Natural killer cell treated with Interleukin-12 subunit alpha and Interleukin-12 subunit beta and Interleukin-15 and Interleukin-18, amount 100 ng/mL, for 72 hours (primary cell): ENCODE data around the gene GRAMD1A. TPM values are rescaled to one million over a fixed set of nuclear protein-coding genes. Genes with fewer than 3 reads are reported as not detected.
"Not testable (repeated sequence)": the region's sequence is repeated elsewhere in the genome, so short reads cannot be mapped to it uniquely, and the experiment has no call there.

Experiments used
- ATAC-seq, 2 donors: fragments of 150-1000 bp; cut with Tn5 transposase in 1 of 2; sonication (Bioruptor Pico), chemical (Tn5 transposase) in 1 of 2; 2 replicates each; pipeline ENCODE4 v1.10.0; 2021
- DNase-seq: peaks from one replicate; pipeline ENCODE4 v3.0.0; 2022; ENCODE audit warnings: low spot score
- H3K27ac Mint-ChIP-seq, 2 donors: 1 replicate in 1 of 2; 2 replicates in 1 of 2; pipeline ENCODE4 v1.8.0; 2022; ENCODE audit warnings: mixed read lengths in 2 of 2, mild to moderate bottlenecking in 1 of 2, moderate library complexity in 1 of 2
- H3K27me3 Mint-ChIP-seq, 2 donors: 1 replicate in 1 of 2; 2 replicates in 1 of 2; pipeline ENCODE4 v1.8.0; 2022; ENCODE audit warnings: mixed read lengths in 2 of 2
- H3K36me3 Mint-ChIP-seq: one replicate; pipeline ENCODE4 v1.8.0; 2022; ENCODE audit warnings: mixed read lengths
- H3K4me1 Mint-ChIP-seq, 2 donors: 1 replicate in 1 of 2; 2 replicates in 1 of 2; pipeline ENCODE4 v1.8.0; 2022; ENCODE audit warnings: low read depth in 2 of 2, mixed read lengths in 2 of 2, mild to moderate bottlenecking in 1 of 2
- H3K4me3 Mint-ChIP-seq: one replicate; pipeline ENCODE4 v1.8.0; 2022; ENCODE audit warnings: mixed read lengths
- H3K9me3 Mint-ChIP-seq: 2 replicates; pipeline ENCODE4 v1.8.0; 2022; ENCODE audit warnings: mixed read lengths
- total RNA-seq, 2 donors: library from RNA; stranded (reverse); gene quantifications; one replicate each; pipeline ENCODE4 v1.2.3, GENCODE V29; 2022

The GRAMD1A gene
- total RNA-seq, 2 donors from 2014 or later = 57.8 to 106 TPM

DNA sequence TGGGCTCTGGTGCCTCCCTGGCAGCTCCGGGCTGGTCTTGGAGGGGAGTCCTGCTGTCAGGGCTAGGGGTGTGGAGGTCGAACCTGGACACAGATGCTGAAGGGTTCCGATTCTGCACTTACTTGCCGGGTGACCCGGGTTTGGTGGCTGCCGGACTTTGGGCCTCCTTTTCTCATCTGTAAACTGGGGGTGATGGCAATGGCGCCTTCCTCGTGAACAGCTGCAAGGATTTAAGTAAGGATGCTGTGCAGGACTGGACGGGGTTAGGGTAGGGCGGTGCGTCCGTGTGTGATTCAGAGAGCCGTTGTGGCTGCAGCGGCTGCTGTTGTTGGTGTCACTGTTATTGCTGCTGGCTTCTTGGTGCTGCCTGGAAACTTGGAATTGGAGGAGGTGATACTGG, 43.8 kb downstream of the GRAMD1A start:
- H3K4me1 Mint-ChIP-seq = peaks cover 8 to 30% of the 10 kb centered on the region in 2 donors

DNA sequence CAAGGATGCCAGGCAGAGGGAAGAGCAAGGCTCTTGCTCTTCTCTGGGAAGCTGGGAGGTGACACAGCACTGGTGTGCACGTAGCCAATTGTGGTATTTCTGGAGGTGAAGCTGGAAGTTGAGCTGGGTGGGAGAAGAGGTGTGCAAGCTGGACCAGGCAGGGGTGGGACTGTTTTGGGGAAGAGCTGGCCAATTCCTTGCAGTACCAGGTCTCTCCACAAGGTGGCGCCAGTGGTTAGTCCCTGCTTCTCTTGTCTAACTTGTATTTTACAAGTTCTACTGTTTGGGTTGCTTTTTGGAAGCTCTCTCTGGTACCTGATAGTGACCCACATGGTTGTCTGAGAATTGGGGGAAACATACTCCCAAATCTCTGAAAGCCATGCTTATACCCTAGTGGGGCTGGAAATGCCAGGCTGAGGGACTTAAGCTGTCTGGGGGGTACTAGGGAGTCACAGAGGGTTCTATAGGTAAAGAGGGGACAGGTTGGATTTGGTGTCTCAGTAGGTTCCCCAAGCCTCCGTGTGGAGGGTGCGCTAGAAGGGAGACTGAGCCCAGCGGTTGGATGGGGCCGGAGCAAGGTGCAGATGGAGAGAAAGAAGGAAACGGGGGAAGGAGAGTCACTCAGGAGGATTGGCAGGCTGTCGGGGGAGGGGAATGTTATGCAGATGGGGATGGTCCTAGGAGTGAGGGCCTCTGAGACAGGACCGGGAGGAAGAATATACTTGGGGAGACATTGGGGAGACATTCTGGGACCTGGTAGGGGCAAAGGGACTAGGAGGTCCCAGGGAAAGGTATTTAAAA, 44.4 kb downstream of the GRAMD1A start:
- Mint-ChIP-seq H3K4me1 (peaks cover 8 to 28% of the 10 kb centered on the region in 2 donors), H3K27me3 (peaks cover 18 to 25% of the 10 kb centered on the region in 2 donors), H3K36me3 (no peaks in the 10 kb centered on the region), H3K9me3 (no peaks in the 10 kb centered on the region), H3K4me3 (no peak overlapping the region), H3K27ac (peak overlapping the region; percentile 8 to 72)
- DNase-seq = no peak
- ATAC-seq = peak in 1 of 2 donors; percentile 40

More for the DNA sequence above, 43.8 kb downstream of the GRAMD1A start:
- peak overlapping the region; percentile 8 to 72 for H3K27ac Mint-ChIP-seq
- no peak for ATAC-seq
- H3K27me3 Mint-ChIP-seq = peaks cover 18 to 25% of the 10 kb centered on the region in 2 donors
- no peak for DNase-seq
- H3K36me3 Mint-ChIP-seq = no peaks in the 10 kb centered on the region
- H3K4me3 Mint-ChIP-seq = no peak overlapping the region
- H3K9me3 Mint-ChIP-seq = no peaks in the 10 kb centered on the region

DNA sequence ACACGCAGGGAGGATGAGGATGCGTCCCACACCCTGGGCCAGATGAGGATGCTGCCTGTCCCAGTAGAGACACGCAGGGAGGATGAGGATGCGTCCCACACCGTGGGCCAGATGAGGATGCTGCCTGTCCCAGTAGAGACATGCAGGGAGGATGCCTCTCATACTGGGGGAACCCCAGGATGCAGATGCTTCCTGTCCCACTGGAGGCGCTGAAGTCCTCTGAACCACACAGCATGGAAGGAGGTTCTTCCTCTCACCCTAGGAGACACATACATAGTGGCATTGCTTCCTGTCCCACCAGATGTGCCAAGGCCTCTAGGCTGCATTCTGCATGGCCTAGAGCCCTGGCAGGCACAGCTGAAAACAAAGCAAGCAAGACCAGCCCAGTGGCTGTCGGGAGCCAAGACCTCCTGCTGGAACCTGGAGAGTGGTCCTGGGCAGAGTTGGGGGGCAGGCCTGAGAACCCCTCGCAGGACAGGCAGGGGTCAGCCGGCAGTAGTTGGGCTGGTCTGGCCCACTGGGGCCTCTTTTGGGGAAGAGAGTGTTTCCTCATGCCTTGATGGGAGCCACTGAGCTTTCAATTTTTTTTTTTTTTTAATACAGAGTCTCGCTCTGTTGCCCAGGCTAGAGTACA, 45.7 kb downstream of the GRAMD1A start:
- Mint-ChIP-seq H3K27me3 (peaks cover 12 to 18% of the 10 kb centered on the region in 2 donors), H3K4me1 (peaks cover 1 to 21% of the 10 kb centered on the region in 2 donors), H3K36me3 (no peaks in the 10 kb centered on the region), H3K9me3 (no peaks in the 10 kb centered on the region), H3K4me3 (no peak overlapping the region), H3K27ac (no peak overlapping the region)
- ATAC-seq (peak; percentile 65 to 71), DNase-seq (no peak)

DNA sequence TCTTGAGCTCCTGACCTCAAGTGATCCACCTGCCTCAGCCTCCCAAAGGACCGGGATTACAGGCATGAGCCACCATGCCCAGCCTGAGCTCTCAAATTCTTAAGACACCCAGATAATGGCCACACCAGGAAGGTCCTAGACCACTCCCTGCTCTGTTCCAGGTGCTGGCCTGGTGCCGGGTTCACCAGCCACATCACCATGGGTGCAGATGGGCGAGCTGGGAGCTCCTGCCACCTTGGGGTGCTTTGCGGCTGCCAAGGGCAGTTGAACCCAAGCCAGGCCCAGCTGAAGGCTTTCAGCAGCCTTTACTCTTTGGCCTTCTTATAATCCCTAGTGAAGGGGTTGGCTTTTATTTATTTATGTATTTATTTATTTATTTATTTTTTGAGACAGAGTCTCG, 46.3 kb downstream of the GRAMD1A start:
- Mint-ChIP-seq H3K9me3 (no peaks in the 10 kb centered on the region), H3K4me1 (peaks cover 0 to 20% of the 10 kb centered on the region in 2 donors), H3K27ac (no peak overlapping the region), H3K36me3 (no peaks in the 10 kb centered on the region), H3K4me3 (no peak overlapping the region), H3K27me3 (peaks cover 12 to 18% of the 10 kb centered on the region in 2 donors)
- DNase-seq (no peak), ATAC-seq (no peak)

DNA sequence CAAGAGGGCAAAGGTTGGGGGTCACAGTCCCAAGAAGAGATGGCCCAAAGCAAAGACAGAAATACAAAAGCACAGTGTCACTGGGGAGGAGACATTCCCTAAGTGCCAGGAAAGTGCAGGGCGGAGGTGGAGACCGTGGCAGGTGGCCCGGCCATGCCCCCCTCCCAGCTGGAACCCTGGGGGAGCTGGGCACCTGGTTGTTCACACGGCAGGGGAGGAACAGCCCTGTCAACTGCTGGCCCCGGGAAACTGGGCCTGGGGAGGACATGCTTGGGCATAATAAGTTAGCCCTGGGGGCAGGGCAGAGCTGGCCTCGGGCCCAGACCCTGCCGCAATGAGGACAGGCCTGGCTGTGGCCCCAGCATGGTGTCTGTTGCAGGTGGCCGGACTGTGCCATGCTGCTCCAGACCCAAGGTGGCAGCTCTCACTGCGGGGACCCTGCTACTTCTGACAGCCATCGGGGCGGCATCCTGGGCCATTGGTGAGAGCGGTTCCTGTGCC, 48.8 kb downstream of the GRAMD1A start:
- ATAC-seq (no peak), DNase-seq (no peak)
- Mint-ChIP-seq H3K27ac (no peak overlapping the region), H3K4me1 (peaks cover 0 to 18% of the 10 kb centered on the region in 2 donors), H3K9me3 (no peaks in the 10 kb centered on the region), H3K27me3 (peaks cover 0 to 11% of the 10 kb centered on the region in 2 donors), H3K36me3 (no peaks in the 10 kb centered on the region), H3K4me3 (no peak overlapping the region)

DNA sequence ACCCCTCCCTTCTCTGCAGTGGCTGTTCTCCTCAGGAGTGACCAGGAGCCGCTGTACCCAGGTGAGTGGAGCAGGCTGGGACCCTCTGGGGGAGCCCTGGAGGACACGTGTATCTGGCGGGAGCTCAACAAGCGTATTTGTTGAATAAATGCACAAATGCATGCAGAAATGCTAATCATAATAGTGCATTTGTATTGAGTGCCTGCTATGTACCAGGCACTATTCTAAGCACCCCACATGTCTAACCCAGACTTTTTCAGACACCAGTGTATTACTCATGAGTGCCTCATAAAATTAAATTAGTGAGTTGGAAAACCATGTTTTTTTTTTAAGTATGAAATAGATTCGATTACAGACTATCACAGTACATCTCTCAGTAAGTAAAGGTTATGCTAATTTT, 49.3 kb downstream of the GRAMD1A start:
- no peaks in the 10 kb centered on the region for H3K9me3 Mint-ChIP-seq
- DNase-seq (no peak), ATAC-seq (no peak)
- peaks cover 0 to 6% of the 10 kb centered on the region in 2 donors for H3K27me3 Mint-ChIP-seq
- H3K4me1 Mint-ChIP-seq = peaks cover 0 to 14% of the 10 kb centered on the region in 2 donors
- H3K4me3 Mint-ChIP-seq = no peak overlapping the region
- no peaks in the 10 kb centered on the region for H3K36me3 Mint-ChIP-seq
- no peak overlapping the region for H3K27ac Mint-ChIP-seq

DNA sequence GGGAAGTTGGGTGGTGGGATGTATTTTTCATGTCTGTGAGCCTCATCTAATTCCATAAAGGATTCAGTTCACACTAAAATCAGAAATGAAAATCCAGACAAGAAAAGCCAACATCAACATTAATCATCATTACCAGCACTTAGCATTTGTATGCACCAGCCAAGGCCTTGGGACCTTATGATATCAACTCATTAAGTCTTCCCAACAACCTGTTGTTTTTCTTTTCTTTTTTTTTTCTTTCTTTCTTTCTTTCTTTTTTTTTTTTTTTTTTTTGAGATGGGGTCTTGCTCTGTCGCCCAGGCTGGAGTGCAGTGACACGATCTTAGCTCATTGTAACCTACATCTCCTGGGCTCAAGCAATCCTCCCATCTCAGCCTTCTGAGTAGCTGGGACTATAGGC, 50.5 kb downstream of the GRAMD1A start:
- H3K27me3 Mint-ChIP-seq, H3K9me3 Mint-ChIP-seq, H3K27ac Mint-ChIP-seq, H3K4me1 Mint-ChIP-seq, ATAC-seq, H3K4me3 Mint-ChIP-seq, H3K36me3 Mint-ChIP-seq, DNase-seq: not testable (repeated sequence)

DNA sequence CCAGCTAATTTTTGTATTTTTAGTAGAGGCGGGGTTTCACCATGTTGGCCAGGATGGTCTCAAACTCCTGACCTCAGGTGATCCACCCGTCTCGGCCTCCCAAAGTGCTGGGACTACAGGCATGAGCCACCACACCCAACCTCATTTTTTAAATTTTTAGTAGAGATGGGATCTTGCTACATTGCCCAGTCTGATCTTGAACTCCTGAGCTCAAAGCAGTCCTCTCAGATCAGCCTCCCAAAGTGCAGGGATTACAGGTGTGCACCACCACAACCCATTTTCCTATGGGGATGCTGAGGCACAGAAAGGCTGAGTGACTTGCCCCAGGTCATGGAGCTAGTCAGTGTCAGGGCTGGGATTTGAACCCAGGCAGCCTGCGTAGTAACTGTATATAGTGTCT, 51.1 kb downstream of the GRAMD1A start:
- not testable (repeated sequence) for H3K9me3 Mint-ChIP-seq, ATAC-seq, H3K4me3 Mint-ChIP-seq, H3K4me1 Mint-ChIP-seq, H3K36me3 Mint-ChIP-seq, H3K27me3 Mint-ChIP-seq, H3K27ac Mint-ChIP-seq, DNase-seq

DNA sequence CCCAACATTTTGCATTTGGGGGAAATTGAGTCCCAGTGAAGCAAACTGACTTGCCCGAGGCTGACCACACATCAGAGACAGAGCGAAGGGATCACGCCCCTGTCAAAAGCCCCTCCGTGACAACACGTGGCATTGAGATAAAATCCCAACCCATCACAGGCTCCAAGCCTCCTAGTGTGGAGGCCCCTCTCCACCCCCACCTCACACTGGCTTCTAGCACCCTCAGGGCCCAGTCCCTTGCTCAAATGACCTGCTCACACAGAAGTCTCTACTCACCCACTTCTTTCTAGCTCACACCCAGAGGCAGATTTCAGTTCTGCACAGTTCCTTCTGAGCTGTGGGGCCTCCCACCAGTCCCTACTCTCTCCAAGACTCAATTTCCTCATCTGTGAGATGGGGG, 51.7 kb downstream of the GRAMD1A start:
- H3K36me3 Mint-ChIP-seq = no peaks in the 10 kb centered on the region
- ATAC-seq = no peak
- no peak overlapping the region for H3K4me3 Mint-ChIP-seq
- H3K9me3 Mint-ChIP-seq = no peaks in the 10 kb centered on the region
- DNase-seq = no peak
- no peak overlapping the region for H3K27ac Mint-ChIP-seq
- peaks cover 8 to 11% of the 10 kb centered on the region in 2 donors for H3K27me3 Mint-ChIP-seq
- no peaks in the 10 kb centered on the region for H3K4me1 Mint-ChIP-seq

DNA sequence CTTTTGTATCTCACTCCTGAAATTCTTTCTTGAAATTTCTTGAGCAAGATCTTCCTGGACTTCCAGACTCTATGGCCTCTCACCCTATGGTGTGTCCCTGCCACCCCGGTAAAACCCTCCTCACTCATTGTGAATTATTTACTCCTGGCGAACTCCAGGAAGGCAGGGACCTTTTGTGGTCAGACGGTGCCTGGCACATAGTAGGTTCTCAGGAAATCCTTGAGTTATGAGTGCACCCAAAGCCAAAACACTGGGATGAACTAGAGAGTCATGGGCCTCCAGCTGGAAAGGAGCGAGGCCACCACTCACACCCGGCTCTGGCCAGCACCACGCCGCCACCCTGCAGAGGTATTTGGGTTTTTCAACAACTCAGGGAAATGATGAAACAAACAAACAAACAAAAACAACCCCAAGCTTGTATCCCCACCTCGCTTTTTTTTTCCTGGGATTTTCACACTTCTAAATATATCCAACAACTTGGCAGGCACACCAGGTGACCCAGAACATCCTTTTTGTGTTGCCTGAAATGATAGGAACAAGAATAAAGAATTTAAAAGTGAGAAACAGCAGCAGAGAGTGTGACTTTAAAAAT, 52.6 kb downstream of the GRAMD1A start:
- no peak overlapping the region for H3K27ac Mint-ChIP-seq
- H3K36me3 Mint-ChIP-seq = no peaks in the 10 kb centered on the region
- H3K4me1 Mint-ChIP-seq = no peaks in the 10 kb centered on the region
- no peak overlapping the region for H3K4me3 Mint-ChIP-seq
- peaks cover 10 to 11% of the 10 kb centered on the region in 2 donors for H3K27me3 Mint-ChIP-seq
- no peak for DNase-seq
- no peak for ATAC-seq
- no peaks in the 10 kb centered on the region for H3K9me3 Mint-ChIP-seq

DNA sequence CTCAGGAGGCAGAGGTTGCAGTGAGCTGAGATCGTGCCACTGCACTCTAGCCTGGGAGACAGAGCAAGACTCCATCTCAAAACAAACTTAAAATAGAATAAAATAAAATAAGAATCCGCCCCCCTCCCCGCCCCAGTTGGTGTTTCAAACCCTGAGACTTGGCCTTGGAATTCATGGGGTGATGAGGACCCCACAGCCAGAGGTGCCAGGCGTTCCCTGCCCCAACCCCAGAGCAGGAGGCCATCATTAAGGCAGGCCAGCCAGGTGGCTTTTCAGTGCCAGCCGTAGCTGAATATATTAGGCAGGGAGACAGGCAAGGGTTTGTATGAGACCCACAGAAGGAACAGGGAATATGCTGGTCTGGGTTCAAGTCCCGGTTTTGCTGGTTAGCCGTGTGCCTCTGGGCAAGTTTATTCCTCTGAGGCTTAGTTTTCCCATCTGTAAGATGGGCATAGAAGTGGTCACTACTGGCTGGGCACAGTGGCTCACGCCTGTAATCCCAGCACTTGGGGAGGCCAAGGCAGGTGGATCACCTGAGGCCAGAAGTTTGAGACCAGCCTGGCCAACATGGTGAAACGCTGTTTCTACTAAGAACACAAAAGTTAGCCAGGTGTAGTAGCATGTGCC, 53.7 kb downstream of the GRAMD1A start:
- no peak for DNase-seq
- Mint-ChIP-seq H3K9me3 (no peaks in the 10 kb centered on the region), H3K27ac (no peak overlapping the region), H3K4me1 (no peaks in the 10 kb centered on the region), H3K27me3 (peaks cover 10 to 11% of the 10 kb centered on the region in 2 donors), H3K4me3 (no peak overlapping the region), H3K36me3 (no peaks in the 10 kb centered on the region)
- no peak for ATAC-seq

DNA sequence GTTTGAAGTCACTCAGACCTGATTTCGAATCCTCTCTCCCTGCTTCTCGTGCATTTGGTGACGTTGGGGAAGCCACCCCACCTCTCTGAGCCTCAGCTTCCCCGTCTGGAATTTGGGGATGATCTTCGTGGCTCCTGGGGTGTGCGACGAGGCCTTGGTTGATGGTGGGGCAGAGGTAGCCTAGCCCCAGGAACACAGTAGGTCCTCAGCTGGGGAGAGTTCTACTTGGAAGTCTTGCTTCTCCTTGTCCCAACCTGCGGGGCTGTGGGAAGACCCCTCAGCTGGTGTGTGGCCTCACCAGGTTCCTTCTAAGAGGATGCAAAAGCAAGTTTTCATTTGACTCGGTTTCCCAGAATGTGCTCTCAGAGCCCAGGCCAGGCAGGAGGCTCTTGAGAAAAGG, 54.5 kb downstream of the GRAMD1A start:
- Mint-ChIP-seq H3K9me3 (no peaks in the 10 kb centered on the region), H3K27ac (no peak overlapping the region), H3K4me3 (no peak overlapping the region), H3K4me1 (no peaks in the 10 kb centered on the region), H3K27me3 (peaks cover 10 to 11% of the 10 kb centered on the region in 2 donors), H3K36me3 (no peaks in the 10 kb centered on the region)
- ATAC-seq (no peak), DNase-seq (no peak)

DNA sequence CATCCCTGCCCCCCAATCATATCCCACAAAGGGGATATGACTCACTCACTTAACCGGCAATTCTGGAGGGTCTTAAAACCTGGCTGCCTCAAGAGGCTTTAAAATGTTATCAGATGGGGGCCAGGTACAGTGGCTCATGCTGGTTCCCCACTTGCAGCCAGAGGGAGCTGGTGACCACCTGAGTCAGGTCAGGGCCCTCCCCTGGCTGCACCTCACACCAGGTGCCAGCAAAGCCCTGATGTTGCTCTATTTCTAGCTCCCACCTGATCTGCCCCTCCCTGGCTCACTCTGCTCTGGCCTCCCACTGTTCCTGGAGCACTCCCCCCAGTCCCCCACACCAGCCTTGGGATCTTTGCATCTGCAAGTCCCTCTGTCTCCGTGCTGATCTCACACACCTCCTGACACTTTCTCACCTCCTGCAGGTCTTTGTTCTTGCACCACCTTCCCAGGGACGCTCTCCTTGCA, 55.6 kb downstream of the GRAMD1A start:
- DNase-seq = no peak
- no peaks in the 10 kb centered on the region for H3K36me3 Mint-ChIP-seq

More for the DNA sequence above, 55.6 kb downstream of the GRAMD1A start:
- H3K4me3 Mint-ChIP-seq = no peak overlapping the region
- H3K9me3 Mint-ChIP-seq = no peaks in the 10 kb centered on the region
- no peak for ATAC-seq
- H3K4me1 Mint-ChIP-seq = no peaks in the 10 kb centered on the region
- no peak overlapping the region for H3K27ac Mint-ChIP-seq
- H3K27me3 Mint-ChIP-seq = peaks cover 10 to 11% of the 10 kb centered on the region in 2 donors
